Esophagus muscularis mucosa (tissue), 3 donors: Measurements from ENCODE around the gene FBN1.

Experiments used
- POLR2A ChIP-seq: fragments of 450-650 bp; IDR thresholded peaks from one replicate; pipeline ENCODE4 v1.6.1; 2017; ENCODE audit warnings: antibody characterized with exemption, moderate library complexity, mild to moderate bottlenecking, low read depth
- POLR2AphosphoS5 ChIP-seq, 2 donors: sonication (generic); formaldehyde crosslinking; IDR thresholded peaks; one replicate each; pipeline ENCODE4 v1.6.1; 2017; ENCODE audit warnings: antibody characterized with exemption in 2 of 2
- TF ChIP-seq, protein P1 (sequence below), 3 experiments: fragments of 200-600 bp in 2 of 3; fragments of 450-650 bp in 1 of 3; sonication (generic) in 2 of 3; IDR thresholded peaks; one replicate each; pipeline ENCODE4 v1.5.1; 2017 to 2019; ENCODE audit warnings: antibody characterized with exemption in 3 of 3, mild to moderate bottlenecking in 2 of 3, moderate library complexity in 1 of 3

GRCh38 chr15:48683991-48684765, 38.7 kb upstream of the FBN1 start:
- TF ChIP-seq POLR2A (no peak), POLR2AphosphoS5 (IDR thresholded peaks at IDR 0.05) (no peak)
- TF ChIP-seq, protein P1, sequence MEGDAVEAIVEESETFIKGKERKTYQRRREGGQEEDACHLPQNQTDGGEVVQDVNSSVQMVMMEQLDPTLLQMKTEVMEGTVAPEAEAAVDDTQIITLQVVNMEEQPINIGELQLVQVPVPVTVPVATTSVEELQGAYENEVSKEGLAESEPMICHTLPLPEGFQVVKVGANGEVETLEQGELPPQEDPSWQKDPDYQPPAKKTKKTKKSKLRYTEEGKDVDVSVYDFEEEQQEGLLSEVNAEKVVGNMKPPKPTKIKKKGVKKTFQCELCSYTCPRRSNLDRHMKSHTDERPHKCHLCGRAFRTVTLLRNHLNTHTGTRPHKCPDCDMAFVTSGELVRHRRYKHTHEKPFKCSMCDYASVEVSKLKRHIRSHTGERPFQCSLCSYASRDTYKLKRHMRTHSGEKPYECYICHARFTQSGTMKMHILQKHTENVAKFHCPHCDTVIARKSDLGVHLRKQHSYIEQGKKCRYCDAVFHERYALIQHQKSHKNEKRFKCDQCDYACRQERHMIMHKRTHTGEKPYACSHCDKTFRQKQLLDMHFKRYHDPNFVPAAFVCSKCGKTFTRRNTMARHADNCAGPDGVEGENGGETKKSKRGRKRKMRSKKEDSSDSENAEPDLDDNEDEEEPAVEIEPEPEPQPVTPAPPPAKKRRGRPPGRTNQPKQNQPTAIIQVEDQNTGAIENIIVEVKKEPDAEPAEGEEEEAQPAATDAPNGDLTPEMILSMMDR (IDR thresholded peaks at IDR 0.05) = no peak
